Measurements from ENCODE around the gene PHF14. TPM values are rescaled to one million over a fixed set of nuclear protein-coding genes. Genes with fewer than 3 reads are reported as not detected.
"Not testable (repeated sequence)": the region's sequence is repeated elsewhere in the genome, so short reads cannot be mapped to it uniquely, and the experiment has no call there.

PHF14 gene
- total RNA-seq, 1 donor from 2014 or later = 36.2 TPM

DNA sequence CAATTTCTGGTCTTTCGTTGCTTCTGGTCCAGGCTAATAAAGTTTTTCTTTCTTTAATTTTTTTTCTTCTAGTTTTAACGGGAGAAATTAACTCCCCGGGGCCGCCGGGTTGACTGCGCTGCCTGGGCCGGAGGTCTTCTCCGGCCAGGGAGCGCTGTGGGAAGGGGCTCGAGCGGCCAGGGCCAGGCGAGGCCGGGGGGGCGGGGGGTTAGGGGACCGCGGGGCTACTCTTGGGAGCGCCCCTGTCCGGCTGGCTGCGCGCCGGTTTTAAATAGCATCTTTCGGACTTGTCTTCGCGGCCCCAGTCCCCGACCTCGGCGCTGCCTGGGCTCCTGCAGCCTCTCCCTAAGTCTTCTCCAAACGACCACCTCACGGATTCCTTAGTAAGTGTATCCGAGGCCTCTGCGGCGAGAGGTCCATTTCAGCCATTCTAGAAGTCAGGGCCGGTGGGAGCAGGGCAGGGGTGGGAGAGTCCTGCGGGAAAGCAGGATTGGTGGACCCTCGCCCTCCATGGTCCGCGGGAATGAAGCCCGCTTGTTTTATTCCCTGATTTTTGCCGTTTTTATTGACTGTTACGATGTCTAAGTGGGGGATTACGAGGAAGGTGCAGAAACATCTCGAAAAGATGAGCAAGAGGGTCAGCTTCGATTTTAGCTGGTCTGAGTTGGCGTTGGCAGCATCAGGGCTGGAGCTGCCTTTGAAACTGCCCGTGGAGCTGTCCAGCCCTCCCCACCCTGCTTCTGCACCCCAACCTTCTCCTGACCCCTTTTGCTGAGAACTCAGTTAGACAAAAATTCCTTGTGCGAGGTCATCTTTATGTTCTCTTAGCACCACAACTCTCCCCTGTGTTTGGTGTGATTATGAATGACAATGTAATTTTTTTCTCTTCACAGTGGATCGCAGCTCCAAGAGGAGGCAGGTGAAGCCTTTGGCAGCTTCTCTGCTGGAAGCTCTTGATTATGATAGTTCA, 555 bp downstream of the PHF14 start:
- no peak for DNase-seq (ENCODE audit: extremely low read depth, low read depth, low spot score)

DNA sequence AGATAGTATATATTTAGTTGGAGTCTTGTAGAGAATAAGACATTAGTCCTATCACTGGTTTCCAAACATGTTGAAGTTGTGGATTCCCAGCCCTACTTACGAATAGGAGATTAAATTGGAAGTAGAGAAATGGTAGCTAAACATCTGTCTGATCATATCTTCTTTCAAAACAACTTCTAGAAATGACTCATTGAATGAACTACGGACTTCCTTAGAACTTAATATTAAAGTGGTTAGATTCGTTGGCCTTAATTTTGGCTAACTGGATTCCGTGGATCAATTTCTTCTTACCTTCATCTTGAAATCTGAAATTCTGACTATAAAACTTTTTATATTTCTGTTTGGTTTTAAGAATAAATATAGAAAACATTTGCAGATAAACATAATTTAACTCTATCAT, 3.4 kb downstream of the PHF14 start:
- no peak for DNase-seq (ENCODE audit: extremely low read depth, low read depth, low spot score)

DNA sequence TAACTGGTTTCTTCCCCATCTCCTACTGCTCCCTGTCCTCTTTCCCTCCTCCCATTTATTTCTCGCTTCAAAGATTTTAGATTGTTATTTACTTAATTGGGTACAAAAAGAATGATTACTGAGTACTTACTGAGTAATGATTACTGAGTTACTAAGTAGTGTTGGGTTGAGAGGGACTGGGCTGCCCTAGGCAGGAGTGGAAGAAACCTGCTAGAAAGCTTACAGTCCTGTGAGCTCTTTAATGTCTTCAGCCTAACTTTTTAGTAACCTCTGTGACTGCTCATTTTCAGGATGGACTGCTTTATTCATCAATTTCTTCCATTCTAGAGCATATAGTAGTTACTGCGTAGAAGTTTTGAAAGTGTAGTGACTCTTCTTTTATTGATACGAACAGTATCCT, 7.6 kb downstream of the PHF14 start:
- no peak for DNase-seq (ENCODE audit: extremely low read depth, low read depth, low spot score)

DNA sequence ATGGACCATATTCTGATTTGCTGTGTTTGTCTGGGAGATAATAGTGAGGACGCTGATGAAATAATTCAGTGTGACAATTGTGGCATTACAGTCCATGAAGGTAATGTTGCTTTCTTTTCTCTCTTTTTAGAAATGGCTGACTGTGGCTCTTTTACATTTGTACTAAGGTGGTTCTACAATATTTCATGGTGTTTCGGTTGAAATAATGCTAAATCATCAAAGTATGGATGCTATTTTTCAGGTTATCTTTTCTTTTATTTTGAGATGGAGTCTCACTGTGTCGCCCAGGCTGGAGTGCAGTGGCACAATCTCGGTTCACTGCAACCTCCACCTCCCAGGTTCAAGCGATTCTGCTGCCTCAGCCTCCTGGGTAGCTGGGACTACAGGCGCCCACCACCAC, 17.1 kb downstream of the PHF14 start:
- not testable (repeated sequence) for DNase-seq (ENCODE audit: extremely low read depth, low read depth, low spot score)

DNA sequence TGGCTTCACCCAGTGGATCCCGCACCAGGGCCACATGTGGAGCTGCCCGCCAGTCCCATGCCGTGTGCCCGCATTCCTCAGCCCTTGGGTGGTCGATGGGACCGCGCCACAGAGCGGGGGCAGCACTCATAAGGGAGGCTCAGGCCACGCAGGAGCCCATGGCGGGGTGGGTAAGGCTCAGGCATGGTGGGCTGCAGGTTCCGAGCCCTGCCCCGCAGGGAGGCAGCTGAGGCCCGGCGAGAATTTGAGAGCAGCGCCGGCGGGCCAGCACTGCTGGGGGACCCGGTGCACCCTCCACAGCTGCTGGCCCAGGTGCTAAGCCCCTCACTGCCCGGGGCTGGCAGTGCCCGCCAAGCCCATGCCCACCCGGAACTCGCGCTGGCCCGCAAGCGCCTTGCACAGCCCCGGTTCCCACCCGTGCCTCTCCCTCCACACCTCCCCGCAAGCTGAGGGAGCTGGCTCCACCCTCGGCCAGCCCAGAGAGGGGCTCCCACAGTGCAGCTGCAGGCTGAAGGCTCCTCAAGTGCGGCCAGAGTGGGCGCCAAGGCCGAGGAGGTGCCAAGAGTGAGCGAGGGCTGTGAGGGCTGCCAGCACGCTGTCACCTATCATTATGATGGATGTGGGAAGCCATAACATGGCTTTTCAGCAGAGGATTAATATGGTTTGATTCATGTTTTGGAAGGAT, 22.0 kb downstream of the PHF14 start:
- not testable (repeated sequence) for DNase-seq (ENCODE audit: extremely low read depth, low read depth, low spot score)

DNA sequence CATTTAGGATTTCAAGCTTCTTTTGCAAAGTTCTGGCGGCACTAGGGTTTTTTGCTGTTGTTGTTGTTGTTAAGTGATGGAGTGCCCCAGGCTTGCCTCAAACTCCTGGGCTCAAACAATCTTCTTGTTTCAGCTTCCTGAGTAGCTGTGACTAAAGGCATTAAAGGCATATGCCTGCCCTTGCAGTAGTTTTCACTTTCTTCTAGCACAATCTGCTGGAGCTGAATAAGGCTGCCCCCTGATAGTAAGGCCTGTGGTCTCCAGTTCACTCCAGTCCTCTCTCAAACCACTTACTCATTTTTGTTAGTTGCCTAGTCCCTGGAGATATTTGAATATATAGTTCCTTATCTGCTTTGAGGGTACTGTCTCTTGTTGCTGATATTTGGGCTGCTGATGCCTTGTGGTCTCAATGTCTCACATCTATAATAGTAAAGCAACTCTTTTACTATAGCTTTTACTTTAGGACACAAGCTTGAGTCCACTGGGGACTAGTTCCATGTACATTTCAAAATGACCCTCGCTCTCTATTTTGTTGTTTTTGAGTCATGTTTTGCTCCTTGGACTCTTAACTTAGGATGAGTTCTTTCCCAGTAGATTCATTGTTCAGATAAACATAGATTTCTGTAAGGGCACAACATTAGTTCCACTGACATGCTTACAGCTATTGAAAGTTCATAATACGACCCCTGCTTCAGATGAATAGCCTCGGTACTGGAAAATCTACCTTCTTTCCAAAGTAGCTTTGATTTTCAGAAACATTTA, 25.5 kb downstream of the PHF14 start:
- DNase-seq (ENCODE audit: extremely low read depth, low read depth, low spot score) = no peak

DNA sequence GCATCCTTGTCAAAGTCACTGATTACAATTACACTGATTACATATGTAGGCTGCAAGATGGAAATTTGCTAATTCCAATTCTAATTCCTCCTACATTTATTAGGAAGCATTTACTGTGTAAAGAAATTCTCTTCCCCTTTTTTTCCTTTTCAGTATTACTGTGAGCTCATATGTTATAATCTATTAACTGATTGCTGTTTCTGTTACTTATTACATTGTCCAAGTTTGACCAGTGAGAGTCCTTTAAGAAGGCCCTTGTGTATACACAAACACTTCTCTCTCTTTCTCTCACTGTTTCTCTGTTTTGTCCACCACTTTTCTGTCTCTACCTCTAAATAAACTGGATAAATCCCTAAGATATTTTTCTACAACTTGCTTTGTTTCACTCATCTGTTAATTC, 31.5 kb downstream of the PHF14 start:
- no peak for DNase-seq (ENCODE audit: extremely low read depth, low read depth, low spot score)

DNA sequence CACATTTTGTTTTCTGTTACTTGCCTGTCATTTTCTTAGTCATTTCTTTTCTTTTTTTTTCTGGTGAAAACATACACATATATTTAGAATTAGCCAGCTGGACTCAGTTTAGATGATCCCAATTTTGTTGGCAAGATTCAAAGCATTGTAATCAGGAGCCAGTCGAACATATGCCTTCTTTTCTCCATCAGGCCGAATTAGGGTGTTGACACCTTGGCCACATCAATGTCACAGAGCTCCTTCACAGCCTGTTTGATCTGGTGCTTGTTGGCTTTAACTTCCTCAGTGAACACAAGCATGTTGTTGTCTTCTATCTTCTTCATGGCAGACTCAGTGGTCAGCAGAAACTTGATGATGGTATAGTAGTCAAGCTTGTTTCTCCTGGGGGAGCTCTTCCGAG, 32.6 kb downstream of the PHF14 start:
- DNase-seq (ENCODE audit: extremely low read depth, low read depth, low spot score) = no peak

DNA sequence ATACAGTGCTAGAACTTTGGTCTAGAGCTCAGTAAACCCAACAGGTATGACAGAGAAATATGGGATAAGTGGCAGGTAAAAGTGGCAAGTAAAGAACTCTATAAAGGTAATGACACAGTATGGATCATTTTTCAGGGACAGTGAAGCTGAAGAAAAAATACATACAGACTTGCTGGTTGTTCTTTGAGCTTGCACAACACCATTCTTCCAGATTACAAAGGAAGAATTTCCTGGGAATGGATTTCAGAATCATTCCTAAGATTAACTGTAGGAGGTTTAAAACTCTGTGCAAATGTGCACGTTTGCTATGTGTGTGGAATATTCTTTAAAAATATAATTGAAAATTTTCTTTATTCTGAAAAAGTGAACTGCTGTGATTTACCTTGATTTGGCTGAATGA, 36.0 kb downstream of the PHF14 start:
- DNase-seq (ENCODE audit: extremely low read depth, low read depth, low spot score) = no peak

DNA sequence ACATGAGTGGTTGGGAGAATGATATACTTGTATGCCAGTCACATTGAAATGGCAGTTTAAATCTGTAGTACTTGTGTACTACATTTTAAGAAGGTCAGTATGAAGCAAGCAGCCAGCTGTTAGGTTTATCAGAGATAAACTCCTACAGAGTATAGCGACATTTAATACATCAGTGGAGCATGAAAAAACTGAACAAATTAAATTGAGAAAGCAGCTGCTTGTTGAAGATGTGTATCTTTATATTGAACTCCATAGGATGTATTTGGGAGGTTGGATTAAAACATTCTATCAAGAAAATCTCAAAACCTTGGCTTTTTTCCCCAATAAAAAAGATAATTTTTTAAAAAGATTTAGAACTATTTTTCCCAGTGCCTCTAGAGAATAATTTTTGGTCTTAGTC, 47.8 kb downstream of the PHF14 start:
- no peak for DNase-seq (ENCODE audit: extremely low read depth, low read depth, low spot score)

DNA sequence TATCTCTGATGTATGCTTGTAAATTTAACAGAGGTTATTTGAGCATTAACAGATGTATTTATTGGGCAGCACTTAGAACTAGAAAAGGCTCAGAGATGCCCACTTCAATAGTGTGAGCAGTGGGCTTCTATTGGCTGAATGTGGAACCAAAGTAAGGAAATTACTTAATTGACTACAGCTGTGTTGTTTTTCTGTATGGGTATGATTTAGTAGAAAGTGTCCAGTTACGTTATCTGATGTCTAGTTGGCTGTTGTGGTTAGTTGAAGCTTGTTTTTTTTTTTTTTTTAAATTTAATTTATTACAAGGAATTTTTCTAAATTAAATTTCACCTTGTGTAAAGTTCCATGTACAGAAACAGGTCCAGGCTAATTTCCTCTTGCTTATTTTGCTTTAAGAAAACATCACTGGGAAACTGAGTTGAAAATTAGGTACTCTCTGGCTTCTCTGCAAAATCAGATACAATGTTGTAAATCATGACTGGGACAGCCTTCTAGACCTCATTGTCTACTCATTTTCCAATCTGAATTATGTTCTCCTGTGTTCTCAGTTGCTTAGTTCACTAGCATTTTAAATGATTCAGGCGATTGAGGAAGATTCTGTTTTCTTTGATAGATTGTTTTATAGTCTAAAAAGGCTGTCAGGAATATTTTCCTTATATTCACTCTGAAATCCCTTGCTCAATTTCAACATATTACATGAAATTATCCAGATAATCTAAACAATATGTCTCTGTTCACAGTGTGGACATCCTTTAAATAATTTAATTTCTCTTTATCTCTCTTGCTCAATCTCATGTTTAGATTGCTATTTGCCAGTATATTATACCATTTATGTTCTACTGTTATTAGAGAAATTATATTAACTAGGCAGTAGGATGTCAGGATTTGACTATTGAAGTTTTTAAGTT, 53.0 kb downstream of the PHF14 start:
- no peak for DNase-seq (ENCODE audit: extremely low read depth, low read depth, low spot score)

DNA sequence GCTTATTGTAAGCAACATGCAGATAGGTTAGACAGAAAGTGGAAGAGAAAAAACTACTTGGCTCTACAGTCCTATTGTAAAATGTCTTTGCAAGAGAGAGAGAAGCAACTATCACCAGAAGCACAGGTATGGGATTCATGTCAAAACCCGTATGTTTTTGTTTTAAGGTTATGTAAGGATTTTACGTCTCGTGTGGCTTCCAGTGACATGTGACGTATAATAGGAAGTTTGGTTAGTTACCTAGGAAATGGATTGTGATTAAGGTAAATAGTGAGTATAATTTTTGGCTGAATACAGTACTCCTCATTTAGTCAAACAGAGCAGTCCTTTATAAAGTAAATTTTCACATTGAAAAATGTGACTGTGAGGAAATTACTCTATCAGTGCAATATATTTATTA, 62.0 kb downstream of the PHF14 start:
- DNase-seq (ENCODE audit: extremely low read depth, low read depth, low spot score) = no peak

DNA sequence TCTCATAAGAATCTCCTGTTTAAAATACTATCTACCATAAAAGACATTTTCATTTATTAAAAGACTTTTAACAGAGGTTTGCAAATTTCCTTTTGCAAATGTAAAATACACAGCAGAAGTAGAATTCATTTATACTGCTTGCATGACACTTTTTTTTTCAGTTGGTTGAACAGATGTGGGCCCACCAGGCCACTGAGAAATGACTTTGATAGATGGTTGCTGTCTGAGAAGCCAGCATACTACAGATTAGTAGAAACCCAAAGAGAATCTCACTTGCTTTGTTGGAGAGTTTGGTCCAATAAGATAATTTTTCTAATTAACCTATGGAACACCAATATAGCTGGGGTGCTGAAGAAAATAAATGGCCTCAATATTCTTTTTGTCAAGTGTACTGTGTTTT, 66.3 kb downstream of the PHF14 start:
- DNase-seq (ENCODE audit: extremely low read depth, low read depth, low spot score) = no peak

DNA sequence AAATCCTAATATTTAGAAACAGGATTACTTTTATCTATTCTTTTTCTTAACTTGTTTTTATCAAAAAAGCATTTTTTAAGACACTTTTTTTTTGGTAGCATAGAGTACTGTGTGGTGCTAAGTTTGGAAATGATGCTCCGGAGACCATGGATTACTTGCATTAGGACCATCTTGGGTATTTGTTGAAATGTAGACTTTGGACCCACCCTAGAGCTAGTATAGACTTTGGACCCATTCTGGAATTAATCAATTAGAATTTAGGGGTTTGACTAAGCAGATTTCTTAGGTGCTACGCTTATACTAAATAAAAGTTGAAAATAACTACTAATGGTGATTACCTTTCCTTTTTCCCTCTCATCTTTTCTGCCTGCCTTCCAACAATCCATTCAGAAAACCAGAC, 80.4 kb downstream of the PHF14 start:
- DNase-seq (ENCODE audit: extremely low read depth, low read depth, low spot score) = no peak

DNA sequence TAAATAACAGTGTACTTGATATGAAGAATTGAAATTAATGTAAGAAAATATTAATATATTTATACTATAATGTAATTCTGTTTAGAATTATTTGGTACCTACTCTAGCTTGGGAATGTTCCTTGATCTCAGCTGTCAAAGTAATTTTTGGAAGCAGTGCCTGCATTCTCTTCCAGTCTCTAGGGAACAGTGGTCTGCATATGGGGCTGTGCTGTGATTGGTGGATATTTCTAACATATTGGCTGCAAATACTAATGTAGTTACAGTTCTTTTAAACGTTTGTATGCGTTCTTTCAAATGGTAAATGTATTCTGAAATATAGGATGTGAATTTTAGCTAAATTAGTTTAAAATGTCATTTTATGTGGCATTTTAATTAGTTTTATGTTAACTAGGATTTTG, 87.2 kb downstream of the PHF14 start:
- DNase-seq (ENCODE audit: extremely low read depth, low read depth, low spot score) = no peak

DNA sequence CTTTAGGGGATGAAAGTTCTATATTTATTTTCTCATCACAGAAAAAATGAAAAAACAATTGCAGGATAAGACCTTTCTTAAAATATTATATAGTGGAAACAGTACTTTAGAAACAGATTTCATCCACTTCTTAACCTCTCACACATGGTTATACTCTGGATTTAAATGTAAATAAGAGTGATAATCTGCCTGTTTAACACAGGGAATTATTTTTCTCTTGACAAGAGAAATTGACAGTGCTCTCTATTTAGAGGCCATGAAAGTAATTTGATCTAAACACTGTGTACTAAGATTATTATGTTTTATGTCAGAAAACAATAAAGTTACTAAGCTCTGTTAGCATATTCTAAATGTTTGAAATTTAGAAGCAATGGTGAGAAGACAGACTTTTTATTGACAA, 88.4 kb downstream of the PHF14 start:
- DNase-seq (ENCODE audit: extremely low read depth, low read depth, low spot score) = no peak

DNA sequence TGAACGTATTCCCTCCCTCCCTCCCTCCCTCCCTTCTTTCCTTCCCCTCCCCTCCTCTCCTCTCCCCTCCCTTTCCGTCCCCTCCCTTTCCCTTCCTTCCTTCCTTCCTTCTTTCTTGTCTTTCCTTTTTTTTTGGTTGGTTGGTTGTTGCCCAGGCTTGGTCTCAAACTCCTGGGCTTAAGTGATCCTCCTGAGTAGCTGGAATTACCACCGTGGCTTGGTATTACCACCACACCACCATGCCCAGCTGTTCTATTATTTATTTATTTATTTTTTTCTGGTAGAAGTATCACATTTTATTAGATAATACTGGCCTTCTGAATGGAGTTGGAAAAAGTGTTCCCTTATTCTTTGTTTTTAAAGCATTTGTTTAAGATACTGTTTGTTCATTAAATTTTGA, 95.9 kb downstream of the PHF14 start:
- no peak for DNase-seq (ENCODE audit: extremely low read depth, low read depth, low spot score)

DNA sequence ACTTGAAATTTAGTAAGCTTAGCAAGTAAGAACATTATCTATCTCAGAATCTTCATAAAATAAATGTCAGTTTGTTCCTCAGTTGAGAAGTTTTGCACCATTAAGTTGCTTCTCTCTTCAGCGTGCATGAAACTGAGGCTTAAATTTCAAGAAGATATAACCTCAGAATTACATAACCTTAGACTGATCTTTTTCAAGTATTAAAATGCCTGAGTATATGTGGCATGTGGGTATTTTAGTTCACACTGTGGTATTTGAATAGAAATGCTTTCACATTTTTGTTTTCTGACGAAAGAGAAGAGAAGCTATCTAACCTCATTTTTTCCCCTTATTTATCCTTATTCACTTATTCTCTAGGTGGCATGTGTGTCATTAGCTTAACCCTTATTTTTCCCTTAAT, 104.1 kb downstream of the PHF14 start:
- no peak for DNase-seq (ENCODE audit: extremely low read depth, low read depth, low spot score)

DNA sequence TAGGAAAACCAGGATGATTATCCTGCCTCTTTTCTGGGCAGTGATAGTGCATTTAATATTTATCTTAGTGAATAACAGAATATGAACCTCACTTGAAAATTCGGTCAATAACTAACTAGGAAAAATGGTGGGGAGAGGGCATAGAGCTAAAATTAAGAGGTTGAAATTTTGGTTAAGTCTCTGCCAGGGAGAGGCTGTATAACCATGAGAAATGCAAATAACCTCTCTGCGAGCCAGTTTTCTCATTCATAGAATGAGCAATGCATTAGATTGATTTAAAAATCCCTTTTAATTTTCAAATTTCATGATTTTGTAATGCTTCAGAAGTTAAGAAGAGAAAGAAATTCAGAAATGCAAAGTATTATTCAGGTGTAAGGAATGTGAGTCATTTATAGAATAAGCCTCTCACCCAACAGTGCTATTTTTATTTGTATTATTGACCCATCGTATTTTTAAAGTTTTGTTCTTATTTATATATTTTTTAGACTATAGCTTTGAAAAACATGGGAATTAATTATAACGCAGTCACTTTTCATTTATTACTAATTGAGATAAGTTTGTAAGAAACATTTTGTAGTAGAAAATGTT, 104.7 kb downstream of the PHF14 start:
- DNase-seq (ENCODE audit: extremely low read depth, low read depth, low spot score) = no peak

DNA sequence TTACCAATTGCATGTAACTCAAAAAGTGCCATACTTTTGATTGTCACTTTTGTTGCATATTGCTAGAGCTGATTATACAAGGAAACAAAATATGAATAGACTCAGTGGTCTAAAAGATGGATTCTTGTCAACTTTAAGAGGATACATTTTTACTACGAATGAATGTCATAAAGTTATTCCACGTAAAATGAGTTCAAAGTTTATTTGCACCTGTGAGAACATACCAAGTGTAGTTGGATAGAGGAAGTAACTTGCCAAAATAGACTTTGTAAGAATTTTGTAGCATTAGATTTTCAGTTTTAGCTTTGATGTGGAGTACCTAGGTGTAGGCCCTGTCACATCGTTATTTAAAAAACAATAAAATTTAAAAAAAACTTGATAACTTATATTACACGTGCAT, 106.2 kb downstream of the PHF14 start:
- no peak for DNase-seq (ENCODE audit: extremely low read depth, low read depth, low spot score)
